Kidney (tissue), 14 donors: Measurements from ENCODE around the gene GABARAP. TPM values are rescaled to one million over a fixed set of nuclear protein-coding genes. Genes with fewer than 3 reads are reported as not detected.

Experiments
- DNase-seq, 5 donors: peaks; one replicate each; pipeline ENCODE4 v3.0.0-alpha.2; 2013 to 2020
- FAIRE-seq: peaks from 2 replicates; lab custom pipeline; 2012; peaks lifted over from hg19 to GRCh38; lab: Jason Lieb, UNC
- H3K27ac ChIP-seq, 2 donors: one replicate each; pipeline ENCODE4 v1.7.0; 2013; ENCODE audit warnings: low read depth in 2 of 2, low read length in 2 of 2, inconsistent platforms in 1 of 2
- H3K27me3 ChIP-seq: one replicate; pipeline ENCODE4 v1.7.1; 2013; ENCODE audit warnings: low read length, inconsistent platforms; ENCODE audit not compliant: control insufficient read depth, insufficient read depth
- H3K36me3 ChIP-seq, 3 donors: one replicate each; pipeline versions ENCODE4 v1.7.0 to v1.7.1; 2013; ENCODE audit warnings: low read length in 3 of 3, control low read depth in 1 of 3, inconsistent platforms in 1 of 3; ENCODE audit not compliant: insufficient read depth in 3 of 3, control insufficient read depth in 2 of 3
- H3K4me1 ChIP-seq, 3 donors: one replicate each; pipeline versions ENCODE4 v1.7.0 to v1.7.1; 2013; ENCODE audit warnings: low read length in 3 of 3, inconsistent platforms in 1 of 3, low read depth in 1 of 3; ENCODE audit not compliant: control insufficient read depth in 2 of 3, insufficient read depth in 2 of 3
- H3K4me3 ChIP-seq, 3 donors: one replicate each; pipeline versions ENCODE4 v1.7.0 to v1.8.1; 2013; ENCODE audit warnings: low read length in 3 of 3, control low read depth in 1 of 3, inconsistent platforms in 1 of 3
- H3K9ac ChIP-seq, 3 donors: one replicate each; pipeline versions ENCODE4 v1.7.0 to v1.7.1; 2013; ENCODE audit warnings: low read length in 3 of 3, control low read depth in 1 of 3, inconsistent platforms in 1 of 3
- H3K9me3 ChIP-seq, 3 donors: one replicate each; pipeline versions ENCODE4 v1.7.0 to v1.7.1; 2013; ENCODE audit warnings: low read length in 3 of 3, control low read depth in 1 of 3, inconsistent platforms in 1 of 3; ENCODE audit not compliant: control insufficient read depth in 2 of 3, insufficient read depth in 1 of 3
- CTCF ChIP-seq: IDR thresholded peaks from 3 replicates; pipeline ENCODE4 v1.5.1; 2012; ENCODE audit warnings: mild to moderate bottlenecking, moderate library complexity, borderline replicate concordance; ENCODE audit not compliant: insufficient read depth; ENCODE audit errors: extremely low read depth
- intact Hi-C: fragments of 100-400 bp; cut with DNase I; formaldehyde crosslinking; loops from one replicate; pipeline ENCODE4 v1.11.1; 2022
- polyA plus RNA-seq: library from polyadenylated mRNA; stranded (reverse); fragments of 350-450 nt; fragmentation: Illumina TruSeq; extraction: RNeasy Lipid Tissue Mini Kit (QIAGEN cat#74804); gene quantifications from one replicate; pipeline ENCODE4 v1.2.3, GENCODE V29; 2014; ENCODE audit warnings: low read depth, low replicate concordance; ENCODE audit not compliant: insufficient read depth
- total RNA-seq: library from RNA; stranded (reverse); fragmentation: NEBNext Ultra II Directional; extraction: Animal tissue kit (Norgen Biotek cat#: 25700); gene quantifications from one replicate; pipeline ENCODE4 v1.2.1, GENCODE V29; 2021
- donor health status: control.
- donor health status: control.
- donor health status: control.
- donor health status: control.
- donor health status: control.
- donor health status: DM: yes; HTN: yes; CAD: no.
- donor health status: Normal renal cell carcinoma (clear cell type).

Gene GABARAP
- total and polyA plus RNA-seq, 2 donors from 2014 or later, result 477 to 1,483 TPM

DNA sequence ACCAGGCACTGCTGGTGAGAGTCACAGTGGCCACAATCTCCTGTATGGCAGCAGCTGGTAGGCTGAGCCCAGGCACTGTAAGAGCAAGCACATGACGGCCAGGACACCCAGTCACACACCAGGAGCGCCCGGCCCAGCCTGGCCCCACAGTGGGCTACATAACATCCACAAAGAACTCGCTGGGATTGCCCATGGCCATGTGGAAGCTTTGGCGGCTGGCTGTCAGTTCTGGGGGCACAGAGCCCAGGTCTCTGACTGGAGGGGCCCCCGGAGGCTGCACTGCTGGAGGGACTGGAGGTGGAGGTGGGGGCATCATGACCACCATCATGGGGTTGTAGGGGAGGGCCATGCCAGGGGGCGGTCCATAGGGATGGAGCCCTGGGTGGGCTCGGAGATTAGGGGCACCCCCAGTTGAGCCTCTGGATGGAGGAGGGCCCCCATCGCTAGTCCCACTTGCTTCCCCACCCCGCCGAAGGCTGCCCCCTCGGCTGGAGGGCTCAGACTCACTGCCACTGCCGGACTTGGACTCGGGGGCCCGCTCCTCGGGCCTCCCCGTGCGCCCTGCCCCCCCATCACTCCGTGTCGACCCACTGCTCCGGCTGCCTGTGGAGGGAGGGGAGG lies 16.4 kb downstream of the GABARAP start:
- DNase-seq, result peak in 2 of 5 donors; percentile 38 to 66
- Histone ChIP-seq H3K4me1 (peaks cover 0 to 28% (median 12%) of the 10 kb centered on the region in 3 donors), H3K27ac (no peak overlapping the region), H3K27me3 (no peaks in the 10 kb centered on the region), H3K36me3 (peaks cover 5 to 75% (median 46%) of the 10 kb centered on the region in 3 donors), H3K4me3 (no peak overlapping the region), H3K9me3 (no peaks in the 10 kb centered on the region), H3K9ac (no peak overlapping the region)
- no peak for FAIRE-seq
- intact Hi-C loops, result no loop called here
- no peak for TF ChIP-seq CTCF

DNA sequence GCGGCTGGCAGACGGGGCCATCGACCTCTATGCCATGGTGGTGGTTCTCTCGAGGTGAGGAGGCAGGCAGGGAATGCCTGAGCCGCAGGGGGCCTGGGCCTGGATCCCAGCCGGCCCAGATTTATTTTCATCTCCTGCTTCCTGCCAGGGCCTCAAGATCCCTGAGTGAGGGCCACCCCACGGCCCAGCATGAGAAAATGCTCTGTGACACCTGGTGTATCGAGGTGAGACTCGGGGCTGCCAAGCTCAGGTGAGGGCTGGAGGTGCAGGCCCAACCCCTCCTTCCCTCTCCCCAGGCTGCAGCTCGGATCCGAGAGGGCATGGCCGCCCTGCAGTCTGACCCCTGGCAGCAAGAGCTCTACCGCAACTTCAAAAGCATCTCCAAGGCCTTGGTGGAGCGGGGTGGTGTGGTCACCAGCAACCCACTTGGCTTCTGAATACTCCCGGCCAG lies 17.6 kb downstream of the GABARAP start:
- FAIRE-seq, result no peak
- intact Hi-C loops, result no loop called here
- no peak for TF ChIP-seq CTCF
- H3K36me3 ChIP-seq, result peaks cover 5 to 68% (median 47%) of the 10 kb centered on the region in 3 donors
- peaks cover 0 to 34% (median 17%) of the 10 kb centered on the region in 3 donors for H3K4me1 ChIP-seq
- H3K27ac ChIP-seq, result no peak overlapping the region
- no peaks in the 10 kb centered on the region for H3K9me3 ChIP-seq
- DNase-seq, result peak in 1 of 5 donors; percentile 64
- H3K4me3 ChIP-seq, result no peak overlapping the region
- H3K9ac ChIP-seq, result no peak overlapping the region
- H3K27me3 ChIP-seq, result no peaks in the 10 kb centered on the region

GRCh38 chr17:7224110-7224509 lies 18.1 kb downstream of the GABARAP start:
- no peak for TF ChIP-seq CTCF
- H3K9ac ChIP-seq, result no peak overlapping the region

DNA sequence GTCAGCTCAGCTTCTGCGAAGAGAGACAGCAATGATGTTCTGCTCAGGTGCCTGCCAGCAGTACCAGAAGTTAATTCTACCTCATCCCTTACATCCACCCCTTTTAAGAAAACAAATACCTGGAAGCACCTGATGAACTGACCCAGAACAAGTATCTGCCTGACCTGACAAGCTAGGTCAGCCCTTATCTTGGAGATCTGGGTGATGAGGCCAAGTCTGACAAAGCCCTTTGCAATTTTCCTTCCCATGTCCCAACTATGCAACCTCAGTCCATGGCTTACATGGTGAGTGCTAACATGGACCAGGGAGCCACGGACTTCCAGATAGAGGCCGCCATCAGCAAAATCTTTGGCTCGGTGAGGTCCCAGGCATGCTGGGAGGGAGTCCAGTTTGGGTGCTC lies 18.9 kb downstream of the GABARAP start:
- intact Hi-C loops, result no loop called here
- no peak for FAIRE-seq
- peaks cover 4 to 41% (median 28%) of the 10 kb centered on the region in 3 donors for H3K4me1 ChIP-seq

More at GRCh38 chr17:7224110-7224509, 18.1 kb downstream of the GABARAP start:
- no peak overlapping the region for H3K27ac ChIP-seq
- intact Hi-C loops, result no loop called here
- no peaks in the 10 kb centered on the region for H3K9me3 ChIP-seq
- no peaks in the 10 kb centered on the region for H3K27me3 ChIP-seq
- no peak for FAIRE-seq
- peaks cover 2 to 39% (median 21%) of the 10 kb centered on the region in 3 donors for H3K4me1 ChIP-seq
- DNase-seq, result peak in 1 of 5 donors; percentile 78
- peaks cover 5 to 62% (median 42%) of the 10 kb centered on the region in 3 donors for H3K36me3 ChIP-seq
- H3K4me3 ChIP-seq, result no peak overlapping the region

More for the DNA sequence above, 18.9 kb downstream of the GABARAP start:
- Histone ChIP-seq H3K9me3 (no peaks in the 10 kb centered on the region), H3K27ac (peak overlapping the region in 1 of 2 donors; percentile 28), H3K9ac (no peak overlapping the region), H3K27me3 (no peaks in the 10 kb centered on the region), H3K4me3 (no peak overlapping the region), H3K36me3 (peaks cover 5 to 55% (median 38%) of the 10 kb centered on the region in 3 donors)
- no peak for TF ChIP-seq CTCF
- DNase-seq, result no peak
